HepG2 (cell line): ENCODE data around the gene SP6. TPM values are rescaled to one million over a fixed set of nuclear protein-coding genes. Genes with fewer than 3 reads are reported as not detected.

Experiments
- ATAC-seq: fragments of 200-7000 bp; cut with Tn5 transposase; 3 replicates; pipeline ENCODE4 v1.9.1; 2020; ENCODE audit warnings: mild to moderate bottlenecking, moderate library complexity
- BruUV-seq: library from RNA; stranded (reverse); fragments of 400-500 nt; replicated peaks from 2 replicates; lab custom pipeline; 2021; lab: Mats Ljungman, UMichigan
- CTCF ChIA-PET: fragments of 300-600 bp; formaldehyde crosslinking; extraction: SDS; loops from one replicate; lab custom pipeline; 2021; ENCODE audit warnings: low total read pairs, inconsistent platforms, low intra/inter-chr PET ratio; lab: Yijun Ruan, JAX
- POLR2A ChIA-PET: fragments of 350-600 bp; sonication (Branson Sonifier 250); formaldehyde crosslinking; loops from one replicate; lab custom pipeline; 2020; ENCODE audit warnings: antibody characterized with exemption, inconsistent platforms; lab: Yijun Ruan, JAX
- DNase-seq: peaks from one replicate; pipeline ENCODE4 v3.0.0-alpha.2; 2015; ENCODE audit warnings: low spot score
- FAIRE-seq: peaks from 3 replicates; lab custom pipeline; 2011; peaks lifted over from hg19 to GRCh38; lab: Jason Lieb, UNC
- H2AFZ ChIP-seq: one replicate; pipeline ENCODE4 v1.6.1; 2011; ENCODE audit warnings: low read length, inconsistent platforms
- H3K27ac ChIP-seq: fragments of 300-600 bp; 3 replicates; pipeline ENCODE4 v1.8.0; 2011; ENCODE audit warnings: mixed run types, mild to moderate bottlenecking, mixed read lengths, low read length, inconsistent platforms; ENCODE audit not compliant: insufficient read depth; ENCODE audit errors: extremely low read length
- H3K27me3 ChIP-seq, 2 experiments: fragments of 200-600 bp in 1 of 2; 2 replicates in 1 of 2; 3 replicates in 1 of 2; pipeline versions ENCODE4 v1.6.0 to v1.8.0; 2011; ENCODE audit warnings: low read length in 2 of 2, mild to moderate bottlenecking in 2 of 2, moderate library complexity in 2 of 2, inconsistent platforms in 1 of 2; ENCODE audit not compliant: insufficient read depth in 2 of 2, control insufficient read depth in 1 of 2
- H3K36me3 ChIP-seq, 2 experiments: fragments of 200-600 bp in 1 of 2; replicated peaks in 1 of 2; 2 replicates in 1 of 2; 3 replicates in 1 of 2; pipeline versions ENCODE4 v1.5.1 to v1.8.0; 2011; ENCODE audit warnings: low read length in 2 of 2, inconsistent platforms in 1 of 2; ENCODE audit not compliant: insufficient read depth in 2 of 2, control insufficient read depth in 1 of 2
- H3K4me1 ChIP-seq: 2 replicates; pipeline ENCODE4 v1.5.1; 2012; ENCODE audit warnings: low read length, inconsistent platforms; ENCODE audit not compliant: insufficient read depth
- H3K4me2 ChIP-seq: 2 replicates; pipeline ENCODE4 v1.6.0; 2011; ENCODE audit warnings: low read depth, low read length, inconsistent platforms
- H3K4me3 ChIP-seq, 3 experiments: fragments of 200-600 bp in 1 of 3; sonication (generic), shearing (Covaris generic) in 1 of 3; replicated peaks in 1 of 3; 2 replicates each; pipeline ENCODE4 v1.5.1; 2011 to 2016; ENCODE audit warnings: low read length in 3 of 3, inconsistent platforms in 2 of 3, low read depth in 2 of 3, mild to moderate bottlenecking in 2 of 3, control low read depth in 1 of 3, mixed read lengths in 1 of 3; ENCODE audit not compliant: insufficient read depth in 1 of 3
- H3K79me2 ChIP-seq: one replicate; pipeline ENCODE4 v1.6.1; 2011; ENCODE audit warnings: low read length, inconsistent platforms; ENCODE audit not compliant: insufficient read depth
- H3K9ac ChIP-seq: 2 replicates; pipeline ENCODE4 v1.6.0; 2011; ENCODE audit warnings: mild to moderate bottlenecking, low read depth, low read length, inconsistent platforms; ENCODE audit not compliant: insufficient read depth
- H3K9me3 ChIP-seq: 2 replicates; pipeline ENCODE4 v1.5.1; 2012; ENCODE audit warnings: mild to moderate bottlenecking, low read length
- H4K20me1 ChIP-seq: 2 replicates; pipeline ENCODE4 v1.6.0; 2011; ENCODE audit warnings: inconsistent platforms, mild to moderate bottlenecking, low read length, moderate library complexity; ENCODE audit not compliant: insufficient read depth
- ARNT2 ChIP-seq: sonication (generic); formaldehyde crosslinking; IDR thresholded peaks from 2 replicates; pipeline ENCODE4 v1.8.0; 2022; ENCODE audit warnings: mild to moderate bottlenecking, low read depth, missing genetic modification reagents, moderate library complexity
- MBNL3 ChIP-seq: fragments of 250-450 bp; sonication (Bioruptor Pico); conservative IDR thresholded peaks from 2 replicates; pipeline ENCODE4 v1.8.0; 2022; ENCODE audit warnings: mild to moderate bottlenecking, inconsistent platforms
- MIER3 ChIP-seq: IDR thresholded peaks from 2 replicates; pipeline ENCODE4 v1.6.1; 2016; ENCODE audit warnings: missing compliant biosample characterization, borderline replicate concordance
- MTERF4 ChIP-seq: sonication (generic); formaldehyde crosslinking; IDR thresholded peaks from 2 replicates; pipeline ENCODE4 v1.8.0; 2023; ENCODE audit warnings: mild to moderate bottlenecking, missing genetic modification reagents
- PPARG ChIP-seq: conservative IDR thresholded peaks from 2 replicates; pipeline ENCODE4 v1.6.1; 2016; ENCODE audit warnings: missing biosample characterization, missing genetic modification reagents
- SOX6 ChIP-seq, 2 experiments: fragments of 450-650 bp in 1 of 2; sonication (generic) in 1 of 2; formaldehyde crosslinking in 1 of 2; IDR thresholded peaks; 2 replicates each; pipeline versions ENCODE4 v1.4.0 to v1.6.1; 2017 to 2020; ENCODE audit warnings: antibody characterized with exemption in 1 of 2, mild to moderate bottlenecking in 1 of 2, missing genetic modification reagents in 1 of 2
- TIGD3 ChIP-seq: sonication (generic); formaldehyde crosslinking; IDR thresholded peaks from 2 replicates; pipeline ENCODE4 v1.5.1; 2020; ENCODE audit warnings: mild to moderate bottlenecking, missing genetic modification reagents, borderline replicate concordance
- XRCC5 ChIP-seq: fragments of 200-400 bp; formaldehyde crosslinking; optimal IDR thresholded peaks from 2 replicates; pipeline ENCODE3; 2017; ENCODE audit warnings: mild to moderate bottlenecking, low read length
- ZBTB8A ChIP-seq: sonication (generic); formaldehyde crosslinking; IDR thresholded peaks from 2 replicates; pipeline ENCODE4 v1.4.0; 2020; ENCODE audit warnings: mild to moderate bottlenecking, low read depth, missing genetic modification reagents, borderline replicate concordance
- ZNF260 ChIP-seq: sonication (generic); formaldehyde crosslinking; IDR thresholded peaks from 2 replicates; pipeline ENCODE4 v1.4.0; 2020; ENCODE audit warnings: missing genetic modification reagents, low read depth, mild to moderate bottlenecking, borderline replicate concordance
- ZNF274 ChIP-seq: sonication (generic); formaldehyde crosslinking; IDR thresholded peaks from 2 replicates; pipeline ENCODE4 v1.5.1; 2020; ENCODE audit warnings: mild to moderate bottlenecking, missing genetic modification reagents
- ZNF292 ChIP-seq: sonication (generic); formaldehyde crosslinking; IDR thresholded peaks from 2 replicates; pipeline ENCODE4 v1.8.1; 2022; ENCODE audit warnings: mild to moderate bottlenecking, low read depth, missing genetic modification reagents, borderline replicate concordance
- ZNF512B ChIP-seq: sonication (generic); formaldehyde crosslinking; IDR thresholded peaks from 2 replicates; pipeline ENCODE4 v1.5.1; 2020; ENCODE audit warnings: missing genetic modification reagents, mild to moderate bottlenecking, borderline replicate concordance
- ZNF746 ChIP-seq: sonication (generic); formaldehyde crosslinking; IDR thresholded peaks from 2 replicates; pipeline ENCODE4 v1.8.0; 2022; ENCODE audit warnings: mild to moderate bottlenecking, missing genetic modification reagents
- ZNF850 ChIP-seq: sonication (generic); formaldehyde crosslinking; conservative IDR thresholded peaks from 2 replicates; pipeline ENCODE4 v1.9.0; 2021; ENCODE audit warnings: mild to moderate bottlenecking, missing genetic modification reagents
- ZNF883 ChIP-seq: sonication (generic); formaldehyde crosslinking; IDR thresholded peaks from 2 replicates; pipeline ENCODE4 v1.5.1; 2020; ENCODE audit warnings: mild to moderate bottlenecking, missing genetic modification reagents; ENCODE audit errors: not compliant biosample characterization
- ZSCAN22 ChIP-seq: sonication (generic); formaldehyde crosslinking; IDR thresholded peaks from 2 replicates; pipeline ENCODE4 v1.4.0; 2020; ENCODE audit warnings: mild to moderate bottlenecking, missing genetic modification reagents
- WGBS: methylation state at CpG from one replicate; pipeline ENCODE4 v1.1.6; 2017; ENCODE audit warnings: low lambda C conversion rate; 5-methylcytosine and 5-hydroxymethylcytosine counted together
- in situ Hi-C: cut with HindIII; loops from 2 replicates; pipeline ENCODE4 v1.10.0; 2017; ENCODE audit warnings: low pct_unique_long_range_greater_than_20kb; ENCODE audit not compliant: extremely low pct_ligation_motif_present
- intact Hi-C: fragments of 100-400 bp; cut with micrococcal nuclease; formaldehyde crosslinking; loops from one replicate; pipeline ENCODE4 v1.10.0; 2022; ENCODE audit not compliant: unreplicated experiment
- polyA plus RNA-seq, 8 experiments: library from polyadenylated mRNA; depleted of rRNA in 3 of 8; stranded (reverse) in 7 of 8; unstranded in 1 of 8; fragments of >200 nt; fragmentation: Illumina TruSeq in 4 of 8; extraction: Trizol in 4 of 8; gene quantifications; 2 replicates each; pipeline versions ENCODE4 v1.2.1 to v1.2.3, GENCODE V29; 2011 to 2016; ENCODE audit warnings: low read depth in 4 of 8, missing spikeins in 1 of 8, mixed read lengths in 1 of 8; ENCODE audit not compliant: insufficient read depth in 1 of 8
- total RNA-seq, 5 experiments: library from RNA; depleted of rRNA; stranded (reverse); fragments of >200 nt; fragmentation: Illumina TruSeq; extraction: Trizol; gene quantifications; 2 replicates each; pipeline ENCODE4 v1.2.3, GENCODE V29; 2016; ENCODE audit warnings: low read depth in 1 of 5

SP6 gene
- total and polyA plus RNA-seq, 2 of the 13 experiments (the other 11 are each of a cell fraction or from before 2014, with no cell fraction given): 0.07 TPM

GRCh38 chr17:47889734-47890529, 39.0 kb upstream of the SP6 start:
- in situ Hi-C loops: loop anchor here (5.0 kb wide), 1 partner anchor 48 kb away; the partner anchor contains the start of gene SCRN2
- DNase-seq (peak; percentile 81), FAIRE-seq (peak; percentile 92), ATAC-seq (peak; percentile 93)
- no peaks in the 10 kb centered on the region for H3K36me3 ChIP-seq
- ChIA-PET CTCF (interaction anchor here (0.8 to 5.7 kb wide), 6 partner anchors 9 to 113 kb away, joined by 3 to 162 read pairs (median 6); partner anchors contain the start of genes CDK5RAP3, SCRN2 and SP6), POLR2A (interaction anchor here (0.8 to 1.9 kb wide), 4 partner anchors 39 to 51 kb away, joined by 3 to 21 read pairs (median 5); partner anchors contain the start of genes PNPO, SCRN2 and SP6)
- H2AFZ ChIP-seq: no peak overlapping the region
- peaks cover 28% of the 10 kb centered on the region for H3K4me1 ChIP-seq
- H3K9me3 ChIP-seq: no peaks in the 10 kb centered on the region
- no peaks in the 10 kb centered on the region for H4K20me1 ChIP-seq
- WGBS: 39% methylated on average over 11 of the region's 11 CpGs
- intact Hi-C loops: loop anchor here (1.0 kb wide), 2 partner anchors 49 to 114 kb away; partner anchors contain the start of gene SCRN2
- peaks cover 5% of the 10 kb centered on the region for H3K79me2 ChIP-seq
- H3K27me3 ChIP-seq: peaks cover 1 to 10% of the 10 kb centered on the region in 2 experiments; a peak in 4 of 5 replicates
- H3K4me3 ChIP-seq: no peak overlapping the region
- BruUV-seq: no TSS peak
- H3K27ac ChIP-seq: no peak overlapping the region
- H3K9ac ChIP-seq: no peak overlapping the region
- H3K4me2 ChIP-seq: no peak overlapping the region
- TF ChIP-seq ARNT2 (CRISPR knock-in tag) (0 out of 2 replicates have a peak, but pooled peaks have one; percentile 44), PPARG (no peak), ZNF850 (CRISPR knock-in tag) (no peak), ZNF260 (CRISPR knock-in tag) (no peak), ZNF274 (CRISPR knock-in tag) (peak; percentile 57; the same call in 1 of the 2 replicates), ZNF512B (0 out of 2 replicates have a peak, but pooled peaks have one; percentile 26), ZNF746 (CRISPR knock-in tag) (no peak), MBNL3 (CRISPR knock-in tag) (no peak), MIER3 (CRISPR knock-in tag) (0 out of 2 replicates have a peak, but pooled peaks have one; percentile 37), XRCC5 (peak; percentile 89), MTERF4 (0 out of 2 replicates have a peak, but pooled peaks have one; percentile 47), ZSCAN22 (no peak), ZNF883 (peak; percentile 54), ZNF292 (CRISPR knock-in tag) (peak; percentile 28; the same call in 1 of the 2 replicates), ZBTB8A (CRISPR knock-in tag) (no peak), TIGD3 (CRISPR knock-in tag) (no peak), SOX6 (IDR thresholded peaks at IDR 0.05) (no peak), SOX6 (CRISPR knock-in tag; IDR thresholded peaks at IDR 0.05) (peak; percentile 49; the same call in 1 of the 2 replicates)
